ENCODE measurements around the gene NLGN2.

DNA sequence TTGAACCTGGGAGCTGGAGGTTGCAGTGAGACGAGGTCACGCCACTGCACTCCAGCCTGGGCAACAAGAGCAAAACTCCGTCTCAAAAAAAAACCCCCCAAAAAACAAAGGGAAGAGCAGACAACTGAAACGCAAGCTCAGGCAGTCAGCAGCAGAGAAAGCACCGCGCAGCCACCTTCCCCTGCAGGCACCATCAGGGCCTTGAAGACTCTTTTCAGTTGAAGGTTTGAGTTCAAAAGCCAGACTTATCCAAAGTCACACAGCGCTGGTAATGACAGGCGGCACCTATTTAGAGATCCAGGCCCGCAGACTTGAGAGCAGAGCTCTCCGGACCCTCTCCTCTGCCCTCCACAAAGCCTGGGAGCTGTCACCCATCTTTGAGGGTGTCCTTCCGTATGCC lies 60.6 kb downstream of the NLGN2 start:
- TF ChIP-seq CTCF (IDR thresholded peaks at IDR 0.05) (no peak), EZH2 (IDR thresholded peaks at IDR 0.05; ENCODE audit: borderline replicate concordance, insufficient read depth, low read depth, low read length, poor library complexity, severe bottlenecking) (no peak)
